IMR-90 (cell line): Measurements from ENCODE around the gene DUSP2. TPM values are rescaled to one million over a fixed set of nuclear protein-coding genes. Genes with fewer than 3 reads are reported as not detected.

Experiments
- BHLHE40 ChIP-seq: fragments of 150-350 bp; IDR thresholded peaks from 2 replicates; pipeline ENCODE4 v1.6.1; 2016; ENCODE audit warnings: mild to moderate bottlenecking, low read depth, low read length
- CEBPB ChIP-seq: IDR thresholded peaks from 2 replicates; pipeline ENCODE4 v1.6.1; 2012; ENCODE audit warnings: low read depth, low read length, improper control_type of control experiment
- CHD1 ChIP-seq: IDR thresholded peaks from 2 replicates; pipeline ENCODE4 v1.6.1; 2012; ENCODE audit warnings: low read depth, low read length, improper control_type of control experiment
- FOS ChIP-seq: fragments of 150-350 bp; IDR thresholded peaks from 2 replicates; pipeline ENCODE4 v1.6.1; 2016; ENCODE audit warnings: low read depth, low read length
- RAD21 ChIP-seq: IDR thresholded peaks from 2 replicates; pipeline ENCODE4 v1.6.1; 2012; ENCODE audit warnings: low read length, improper control_type of control experiment
- RCOR1 ChIP-seq: IDR thresholded peaks from 2 replicates; pipeline ENCODE4 v1.6.1; 2012; ENCODE audit warnings: mild to moderate bottlenecking, low read length, improper control_type of control experiment; ENCODE audit not compliant: insufficient replicate concordance
- USF2 ChIP-seq: fragments of 150-350 bp; IDR thresholded peaks from 2 replicates; pipeline ENCODE4 v1.6.1; 2017; ENCODE audit warnings: mild to moderate bottlenecking, antibody characterized with exemption, low read length, low read depth
- polyA plus RNA-seq, 3 experiments: library from polyadenylated mRNA; depleted of rRNA; stranded (reverse); fragments of >200 nt; gene quantifications; 2 replicates each; pipeline ENCODE4 v1.2.3, GENCODE V29; 2012; ENCODE audit warnings: low replicate concordance in 1 of 3
- total RNA-seq: library from RNA; depleted of rRNA; stranded (reverse); fragments of >200 nt; gene quantifications from 2 replicates; pipeline ENCODE4 v1.2.3, GENCODE V29; 2012

The DUSP2 gene
- total and polyA plus RNA-seq, 2 of the 4 experiments (the other 2 are of a cell fraction), result 1.8 to 3.8 TPM

DNA sequence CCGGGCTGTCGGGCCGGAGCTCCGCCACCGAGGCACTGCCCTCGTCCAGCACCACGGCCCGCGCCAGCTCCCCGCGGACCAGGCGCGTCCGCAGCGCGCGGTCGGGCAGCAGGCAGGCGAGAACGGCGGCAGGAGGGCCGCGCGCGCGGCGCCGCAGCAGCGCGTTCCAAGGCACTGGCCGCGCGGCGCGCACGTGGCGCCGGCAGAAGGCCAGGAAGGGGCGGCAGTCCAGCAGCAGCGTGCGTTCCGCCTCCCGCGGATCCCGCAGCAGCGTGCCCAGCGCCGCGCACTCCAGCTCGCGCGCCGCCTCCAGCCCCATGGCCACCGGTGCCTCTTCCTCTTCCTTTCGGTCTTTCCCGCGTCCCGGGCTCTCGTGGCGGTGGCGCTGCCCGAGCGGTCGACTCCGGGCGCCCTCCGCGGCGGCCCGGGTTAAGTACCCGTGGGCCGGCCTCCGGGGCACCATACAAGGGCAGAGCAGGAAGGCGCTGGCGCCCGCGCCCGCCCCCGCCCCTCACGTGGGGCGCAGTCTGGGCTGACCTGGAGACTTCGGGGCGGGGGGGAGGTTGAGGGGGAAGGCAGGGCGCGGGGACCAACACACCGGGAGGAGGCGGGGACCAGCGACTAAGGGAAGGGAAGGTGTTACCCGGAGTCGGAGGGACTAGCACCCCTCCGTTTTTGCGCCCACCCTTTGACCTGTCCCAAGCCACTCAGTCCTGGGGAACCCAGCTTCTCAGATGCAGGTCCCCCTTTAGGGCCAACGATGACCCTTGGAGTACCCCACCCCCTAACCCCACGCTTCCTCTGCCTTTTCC, at the start of gene DUSP2 (continued):
- TF ChIP-seq USF2 (peak; percentile 83), RCOR1 (no peak), BHLHE40 (peak; percentile 76), CEBPB (no peak), RAD21 (no peak), CHD1 (no peak), FOS (no peak)
